TTC549 (cell line): ENCODE data around the gene LAMB4.

Source experiments
- FAIRE-seq: peaks from 2 replicates; lab custom pipeline; 2012; peaks lifted over from hg19 to GRCh38; lab: Jason Lieb, UNC

LAMB4 gene

DNA sequence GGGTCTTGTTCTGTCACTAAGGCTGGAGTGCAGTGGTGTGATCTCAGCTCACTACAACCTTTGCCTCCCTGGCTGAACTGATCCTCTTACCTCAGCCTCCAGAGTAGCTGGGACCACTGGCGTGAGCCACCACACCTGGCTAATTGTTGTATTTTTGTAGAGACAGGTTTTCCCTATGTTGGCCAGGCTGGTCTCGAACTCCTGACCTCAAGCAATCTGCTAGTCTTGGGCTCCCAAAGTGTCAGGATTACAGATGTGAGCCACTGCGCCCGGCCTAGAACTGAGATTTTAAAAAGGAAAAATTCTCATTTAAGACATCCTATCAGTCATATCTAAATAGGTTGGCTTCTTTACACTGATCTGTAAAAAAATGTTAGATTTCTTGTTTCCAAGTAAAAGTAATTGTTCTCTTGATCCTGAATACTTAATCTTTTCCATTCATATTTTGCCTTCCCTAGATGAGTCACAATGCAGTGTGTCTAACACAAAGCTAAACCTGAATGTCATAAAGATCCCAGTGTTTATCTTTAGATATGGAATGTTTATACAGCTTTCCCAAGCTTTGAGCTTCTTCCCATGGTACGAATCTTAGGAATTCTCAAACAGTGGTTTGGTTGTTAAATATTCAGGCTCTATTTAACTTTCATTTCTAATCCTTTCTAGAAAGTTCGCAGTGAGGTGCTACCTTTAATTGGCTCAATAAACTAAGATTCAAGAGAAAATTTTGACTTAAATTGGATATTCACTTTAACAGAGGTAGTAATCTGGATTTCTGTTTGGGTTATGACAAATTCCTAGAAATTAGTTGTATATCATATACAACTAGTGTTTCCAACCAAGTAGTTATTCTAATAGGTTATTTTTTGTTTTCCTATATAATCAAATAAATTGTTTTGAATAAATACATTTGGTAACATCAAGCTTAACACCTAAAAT lies 115.1 kb downstream of the LAMB4 start:
- no peak for FAIRE-seq

DNA sequence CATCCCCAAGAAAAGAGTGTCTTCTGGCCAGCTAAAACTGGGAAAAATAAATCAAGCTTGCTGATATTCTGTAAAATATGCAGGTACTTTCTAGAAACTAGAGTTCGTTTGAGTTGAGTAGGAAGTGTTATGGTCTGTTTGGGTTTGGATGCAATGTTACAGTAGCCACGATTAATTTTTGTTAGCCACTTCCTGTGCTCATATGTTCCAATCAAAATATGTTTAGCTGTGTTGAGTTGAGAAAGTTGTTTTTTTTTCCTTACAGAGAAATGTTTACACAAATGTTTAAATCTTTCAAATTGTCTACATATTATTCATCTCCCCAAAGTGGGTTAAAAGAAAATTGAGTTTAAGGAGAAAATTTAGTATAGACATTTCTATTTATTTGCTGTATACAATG lies 115.9 kb downstream of the LAMB4 start:
- no peak for FAIRE-seq

DNA sequence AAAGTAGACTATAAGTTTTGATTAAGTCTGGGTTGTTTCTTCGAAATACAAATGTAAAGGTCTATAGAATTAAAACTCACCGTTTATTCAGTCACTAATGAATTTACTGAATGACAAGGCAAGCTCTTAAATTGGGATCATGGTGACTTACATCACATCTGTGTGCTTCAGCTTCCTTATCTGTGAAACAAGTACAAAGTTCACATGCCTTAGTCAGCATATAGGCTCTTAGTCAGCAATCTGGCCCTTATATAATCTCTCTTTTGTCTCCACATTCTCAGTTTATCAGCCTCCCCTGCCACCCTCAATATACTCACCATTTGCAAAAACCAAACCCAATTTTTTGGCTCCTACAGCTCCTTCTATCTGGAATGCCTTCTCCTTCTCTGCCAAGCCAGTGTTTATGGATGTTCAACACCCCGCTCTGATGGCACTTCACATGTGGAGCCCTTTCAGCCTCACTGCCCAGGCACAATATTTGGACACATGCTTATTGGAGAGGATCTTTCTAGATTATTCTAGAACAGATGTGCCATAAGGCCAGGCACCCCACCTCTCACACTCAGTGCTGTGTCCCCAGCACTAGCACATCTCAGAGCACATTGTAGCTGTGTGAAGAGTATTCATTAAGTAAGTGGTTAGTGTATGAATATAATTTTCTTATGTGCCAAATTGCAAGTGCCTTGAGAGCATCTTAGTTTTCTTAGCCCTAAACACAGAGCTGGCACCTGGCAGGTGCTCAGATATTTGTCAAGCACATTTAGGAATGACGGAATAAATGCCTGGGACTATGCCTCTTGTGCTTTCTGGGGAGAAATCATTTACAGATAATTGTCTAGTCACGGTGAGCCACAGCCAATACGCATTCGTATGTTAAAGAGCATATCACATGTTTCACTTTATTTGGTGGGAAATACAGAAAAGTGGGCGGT lies 117.4 kb downstream of the LAMB4 start:
- no peak for FAIRE-seq

- FAIRE-seq = no peak
Observed at GRCh38 chr7:108010377-108010776, 119.8 kb downstream of the LAMB4 start.

- no peak for FAIRE-seq
Observed at GRCh38 chr7:108009873-108010272, 120.3 kb downstream of the LAMB4 start.

- no peak for FAIRE-seq
Observed at GRCh38 chr7:108008827-108009226, 121.3 kb downstream of the LAMB4 start.

GRCh38 chr7:108008240-108008639 lies 121.9 kb downstream of the LAMB4 start:
- FAIRE-seq = no peak

- no peak for FAIRE-seq
Observed at GRCh38 chr7:108007762-108008161, 122.4 kb downstream of the LAMB4 start.

DNA sequence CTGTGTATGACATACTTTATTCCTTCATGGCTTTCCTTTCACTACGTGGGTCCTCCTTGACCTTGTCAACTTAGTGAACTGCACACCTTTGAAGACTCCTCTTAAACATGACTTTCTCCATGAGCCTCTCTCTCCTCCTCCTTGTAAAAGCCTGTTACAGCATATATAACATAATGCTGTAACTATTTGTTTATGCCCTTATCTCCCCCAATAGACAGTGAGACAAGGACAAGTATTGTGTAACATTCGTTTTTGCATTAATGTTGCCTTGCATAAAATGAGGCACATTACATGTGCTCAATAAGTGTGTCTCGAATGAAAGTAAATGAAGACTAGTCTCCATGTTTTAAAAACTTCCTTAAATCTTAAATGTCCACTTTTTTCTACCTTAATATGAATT lies 122.9 kb downstream of the LAMB4 start:
- no peak for FAIRE-seq

- no peak for FAIRE-seq
Observed at GRCh38 chr7:108004220-108005142, 125.7 kb downstream of the LAMB4 start.

GRCh38 chr7:108003599-108003935 lies 126.6 kb downstream of the LAMB4 start:
- FAIRE-seq = no peak

DNA sequence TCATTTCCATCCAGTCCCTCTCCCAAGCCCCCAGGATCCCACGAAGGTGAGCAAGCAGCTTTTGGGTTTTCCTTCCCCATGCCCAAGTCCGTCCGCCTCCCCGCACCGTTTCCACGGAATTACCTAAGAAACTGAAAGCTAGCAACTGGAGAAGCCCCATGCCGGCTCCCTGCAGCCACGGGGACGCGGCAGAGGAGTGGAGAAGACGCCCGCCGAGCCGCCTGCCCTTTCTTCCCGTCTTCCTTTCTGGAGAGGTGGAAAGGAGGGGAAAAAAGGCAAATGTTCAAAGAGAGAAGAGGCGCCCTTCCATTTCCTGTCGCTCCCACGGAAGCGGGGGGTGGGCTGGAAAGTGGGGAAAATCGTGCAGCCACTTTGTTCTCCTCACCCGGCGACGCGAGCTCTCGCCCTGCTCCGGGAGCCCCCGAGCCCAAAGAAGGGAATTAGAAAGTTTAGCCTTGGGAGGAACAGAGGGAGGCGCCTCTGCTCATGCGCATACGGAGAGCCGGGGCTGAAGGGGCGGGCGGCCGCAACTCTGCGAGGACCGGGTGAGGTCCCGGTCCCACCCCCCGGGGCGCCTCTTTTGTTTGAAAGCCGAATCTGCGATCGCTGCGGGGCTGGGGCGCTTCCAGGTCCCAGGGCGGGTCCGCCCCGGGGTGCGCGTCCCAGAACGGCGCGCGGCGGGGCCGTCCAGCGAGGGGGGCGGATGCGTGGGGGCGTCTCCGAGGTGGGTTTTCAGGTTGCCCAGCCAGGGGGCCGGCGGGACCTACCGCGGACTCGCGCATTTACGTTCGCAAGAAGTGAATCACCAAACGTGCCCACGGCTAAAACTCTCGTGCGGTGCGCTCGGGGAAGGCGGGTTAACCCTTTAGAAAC lies 127.2 kb downstream of the LAMB4 start, which contains the start of gene LAMB1:
TSS of gene LAMB1 (minus strand) at position 436 of the 873 bp plus-strand sequence. CDS start at position 160, 276 bp downstream.
- no peak for FAIRE-seq

GRCh38 chr7:108001764-108002725 lies 128.1 kb downstream of the LAMB4 start:
- no peak for FAIRE-seq

- FAIRE-seq = no peak
Observed at GRCh38 chr7:108000875-108001763, 129.0 kb downstream of the LAMB4 start.

GRCh38 chr7:107999779-108000560 lies 130.2 kb downstream of the LAMB4 start:
- no peak for FAIRE-seq

GRCh38 chr7:107998660-107999480 lies 131.3 kb downstream of the LAMB4 start:
- no peak for FAIRE-seq

- FAIRE-seq = no peak
Observed at GRCh38 chr7:107998150-107998549, 132.0 kb downstream of the LAMB4 start.
